Hepatocyte (in vitro differentiated cells): ENCODE data around the gene PPP2R2B. TPM values are rescaled to one million over a fixed set of nuclear protein-coding genes. Genes with fewer than 3 reads are reported as not detected.

Experiments
- DNase-seq: peaks from one replicate; pipeline ENCODE4 v3.0.0-alpha.2; 2016; ENCODE audit warnings: low spot score
- H2AFZ ChIP-seq: fragments of 200-600 bp; sonication (generic); 2 replicates; pipeline ENCODE4 v1.6.0; 2016; ENCODE audit warnings: antibody characterized with exemption, mild to moderate bottlenecking
- H3K27ac ChIP-seq: fragments of 200-600 bp; sonication (generic); 2 replicates; pipeline ENCODE4 v1.5.1; 2016; ENCODE audit warnings: mild to moderate bottlenecking
- H3K27me3 ChIP-seq: fragments of 200-600 bp; sonication (generic); 2 replicates; pipeline ENCODE4 v1.6.1; 2016
- H3K36me3 ChIP-seq: fragments of 200-600 bp; sonication (generic); replicated peaks from 2 replicates; pipeline ENCODE4 v1.5.1; 2016; ENCODE audit warnings: low read depth; ENCODE audit not compliant: insufficient read depth
- H3K4me1 ChIP-seq: fragments of 200-600 bp; sonication (generic); 2 replicates; pipeline ENCODE4 v1.5.1; 2016; ENCODE audit warnings: mild to moderate bottlenecking, moderate library complexity; ENCODE audit not compliant: insufficient read depth
- H3K4me2 ChIP-seq: fragments of 200-600 bp; sonication (generic); 2 replicates; pipeline ENCODE4 v1.6.0; 2016
- H3K4me3 ChIP-seq: fragments of 200-600 bp; sonication (generic); 2 replicates; pipeline ENCODE4 v1.5.1; 2016; ENCODE audit warnings: mild to moderate bottlenecking
- H3K79me2 ChIP-seq: fragments of 200-600 bp; sonication (generic); 2 replicates; pipeline ENCODE4 v1.6.0; 2017; ENCODE audit warnings: mild to moderate bottlenecking
- H3K9me2 ChIP-seq: fragments of 200-600 bp; sonication (generic); replicated peaks from 2 replicates; pipeline ENCODE4 v1.6.0; 2017; ENCODE audit warnings: mild to moderate bottlenecking; ENCODE audit not compliant: insufficient read depth
- H3K9me3 ChIP-seq: fragments of 200-600 bp; sonication (generic); 2 replicates; pipeline ENCODE4 v1.5.1; 2016; ENCODE audit warnings: low read depth, mild to moderate bottlenecking
- H4K20me1 ChIP-seq: fragments of 200-600 bp; sonication (generic); 2 replicates; pipeline ENCODE4 v1.6.0; 2016; ENCODE audit warnings: mild to moderate bottlenecking; ENCODE audit not compliant: insufficient read depth, poor library complexity, severe bottlenecking
- CTCF ChIP-seq: fragments of 200-600 bp; sonication (generic); IDR thresholded peaks from 2 replicates; pipeline ENCODE4 v1.5.1; 2016; ENCODE audit warnings: antibody characterized with exemption, mild to moderate bottlenecking; ENCODE audit not compliant: poor library complexity
- EZH2 ChIP-seq: fragments of 200-600 bp; sonication (generic); IDR thresholded peaks from 2 replicates; pipeline ENCODE4 v1.6.1; 2016; ENCODE audit warnings: antibody characterized with exemption, mild to moderate bottlenecking, borderline replicate concordance
- EZH2phosphoT487 ChIP-seq: fragments of 200-600 bp; sonication (generic); IDR thresholded peaks from one replicate; pipeline ENCODE4 v1.6.1; 2018; ENCODE audit warnings: antibody characterized with exemption, mild to moderate bottlenecking, low read depth, moderate library complexity; ENCODE audit not compliant: unreplicated experiment, severe bottlenecking
- WGBS: methylation state at CpG from one replicate; pipeline ENCODE4 v1.1.6; 2016; ENCODE audit warnings: low lambda C conversion rate; ENCODE audit errors: missing lambda C conversion rate; 5-methylcytosine and 5-hydroxymethylcytosine counted together
- polyA plus RNA-seq: library from polyadenylated mRNA; unstranded; fragments of >200 nt; fragmentation: Nextera tagmentation; extraction: Ambion mirVana; gene quantifications from 2 replicates; pipeline ENCODE4 v1.2.1, GENCODE V29; 2016
- total RNA-seq: library from RNA; depleted of rRNA; stranded (reverse); fragments of >200 nt; gene quantifications from 2 replicates; pipeline ENCODE4 v1.2.3, GENCODE V29; 2014

The PPP2R2B gene
- total and polyA plus RNA-seq, 2 experiments from 2014 or later = 2.3 to 3.2 TPM

DNA sequence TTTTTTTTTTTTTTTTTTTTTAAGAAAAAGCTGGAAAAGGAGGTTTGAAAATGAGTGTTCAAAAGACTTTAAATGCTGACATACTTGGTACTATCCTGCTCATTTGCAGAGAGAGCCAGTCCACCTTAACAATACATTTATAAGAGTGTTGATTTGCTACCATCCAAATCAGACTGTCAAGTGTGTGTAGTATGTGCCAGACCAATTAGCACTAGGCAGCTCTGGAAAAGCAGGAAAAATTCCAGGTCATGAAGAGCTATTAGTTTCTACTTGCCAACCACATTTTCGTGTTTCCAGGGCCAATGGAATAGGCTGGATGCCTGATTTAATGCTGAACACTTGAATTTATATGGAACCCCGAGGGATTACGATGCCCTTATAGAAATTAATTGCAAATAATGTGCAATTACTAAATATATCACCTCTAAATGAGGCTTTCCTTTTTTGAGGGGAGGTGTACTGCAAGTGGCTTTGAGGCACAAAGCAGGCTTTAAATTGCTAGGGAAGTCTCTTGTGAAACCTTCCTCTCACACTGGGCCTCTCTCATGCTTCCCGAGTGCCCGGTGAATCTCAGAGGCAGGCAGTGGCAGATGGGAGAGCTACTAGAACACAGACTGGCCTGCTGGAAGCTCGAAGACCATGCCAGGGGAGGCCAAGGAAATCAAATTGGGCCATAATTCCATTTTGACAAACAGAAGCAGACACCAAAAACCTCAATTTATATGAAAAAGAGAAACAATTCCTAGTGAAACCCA lies 178.7 kb downstream of the PPP2R2B start:
- Histone ChIP-seq H3K4me2 (no peak overlapping the region), H4K20me1 (no peaks in the 10 kb centered on the region), H3K4me1 (peaks cover 5% of the 10 kb centered on the region), H3K27ac (no peak overlapping the region), H3K9me2 (no peaks in the 10 kb centered on the region), H3K79me2 (no peaks in the 10 kb centered on the region), H2AFZ (no peak overlapping the region), H3K9me3 (no peaks in the 10 kb centered on the region), H3K4me3 (no peak overlapping the region), H3K27me3 (no peaks in the 10 kb centered on the region), H3K36me3 (no peaks in the 10 kb centered on the region)
- 81% methylated on average over 6 of the region's 6 CpGs for WGBS
- no peak for TF ChIP-seq EZH2phosphoT487
- TF ChIP-seq CTCF = no peak
- no peak for TF ChIP-seq EZH2
- DNase-seq = no peak

DNA sequence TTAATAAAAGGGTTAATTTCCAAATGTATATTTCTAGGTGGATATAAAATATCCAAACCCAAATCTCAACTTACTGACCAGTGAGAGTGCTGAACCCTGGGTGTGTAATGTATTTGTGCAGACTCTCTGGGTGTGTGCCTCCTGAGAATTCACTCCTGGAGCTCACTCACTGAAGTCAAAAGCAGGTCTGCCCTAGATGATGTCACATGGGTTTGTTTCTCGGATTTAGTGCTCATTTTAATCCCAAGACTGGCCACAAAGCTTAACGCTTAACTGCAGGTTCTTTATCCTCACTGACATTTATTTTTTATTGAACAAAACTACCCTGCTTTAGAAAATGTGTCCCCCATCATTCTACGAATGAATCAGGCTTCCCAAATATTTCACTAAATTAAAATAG lies 179.4 kb downstream of the PPP2R2B start:
- no peaks in the 10 kb centered on the region for H3K9me2 ChIP-seq
- no peak overlapping the region for H2AFZ ChIP-seq
- no peak overlapping the region for H3K27ac ChIP-seq
- TF ChIP-seq EZH2phosphoT487 (no peak), CTCF (no peak)
- DNase-seq = no peak
- H3K27me3 ChIP-seq = no peaks in the 10 kb centered on the region
- no peaks in the 10 kb centered on the region for H3K9me3 ChIP-seq
- H3K4me3 ChIP-seq = no peak overlapping the region
- no peaks in the 10 kb centered on the region for H3K79me2 ChIP-seq
- H3K36me3 ChIP-seq = no peaks in the 10 kb centered on the region
- H3K4me2 ChIP-seq = no peak overlapping the region
- H4K20me1 ChIP-seq = no peaks in the 10 kb centered on the region
- peaks cover 5% of the 10 kb centered on the region for H3K4me1 ChIP-seq
- 61% methylated on average over 3 of the region's 3 CpGs for WGBS

GRCh38 chr5:146698651-146699050 lies 179.9 kb downstream of the PPP2R2B start:
- no peaks in the 10 kb centered on the region for H3K79me2 ChIP-seq
- no peaks in the 10 kb centered on the region for H3K9me3 ChIP-seq
- WGBS = 88% methylated on average over 1 of the region's 1 CpG
- H3K4me2 ChIP-seq = no peak overlapping the region
- H4K20me1 ChIP-seq = no peaks in the 10 kb centered on the region
- TF ChIP-seq EZH2phosphoT487 (no peak), CTCF (no peak), EZH2 (no peak)
- H3K27me3 ChIP-seq = no peaks in the 10 kb centered on the region
- H3K4me3 ChIP-seq = no peak overlapping the region
- H2AFZ ChIP-seq = no peak overlapping the region
- H3K27ac ChIP-seq = no peak overlapping the region
- no peaks in the 10 kb centered on the region for H3K9me2 ChIP-seq
- no peaks in the 10 kb centered on the region for H3K36me3 ChIP-seq
- DNase-seq = no peak
- H3K4me1 ChIP-seq = peaks cover 5% of the 10 kb centered on the region
